Natural killer cell treated with Interleukin-12 subunit alpha and Interleukin-12 subunit beta and Interleukin-15 and Interleukin-18, amount 100 ng/mL, for 72 hours (primary cell): ENCODE results near the gene DRGX. TPM values are rescaled to one million over a fixed set of nuclear protein-coding genes. Genes with fewer than 3 reads are reported as not detected.

Source experiments
- ATAC-seq, 2 donors: fragments of 150-1000 bp; cut with Tn5 transposase in 1 of 2; sonication (Bioruptor Pico), chemical (Tn5 transposase) in 1 of 2; 2 replicates each; pipeline ENCODE4 v1.10.0; 2021
- DNase-seq: peaks from one replicate; pipeline ENCODE4 v3.0.0; 2022; ENCODE audit warnings: low spot score
- H3K27ac Mint-ChIP-seq, 2 donors: 1 replicate in 1 of 2; 2 replicates in 1 of 2; pipeline ENCODE4 v1.8.0; 2022; ENCODE audit warnings: mixed read lengths in 2 of 2, mild to moderate bottlenecking in 1 of 2, moderate library complexity in 1 of 2
- H3K27me3 Mint-ChIP-seq, 2 donors: 1 replicate in 1 of 2; 2 replicates in 1 of 2; pipeline ENCODE4 v1.8.0; 2022; ENCODE audit warnings: mixed read lengths in 2 of 2
- H3K36me3 Mint-ChIP-seq: one replicate; pipeline ENCODE4 v1.8.0; 2022; ENCODE audit warnings: mixed read lengths
- H3K4me1 Mint-ChIP-seq, 2 donors: 1 replicate in 1 of 2; 2 replicates in 1 of 2; pipeline ENCODE4 v1.8.0; 2022; ENCODE audit warnings: low read depth in 2 of 2, mixed read lengths in 2 of 2, mild to moderate bottlenecking in 1 of 2
- H3K4me3 Mint-ChIP-seq: one replicate; pipeline ENCODE4 v1.8.0; 2022; ENCODE audit warnings: mixed read lengths
- H3K9me3 Mint-ChIP-seq: 2 replicates; pipeline ENCODE4 v1.8.0; 2022; ENCODE audit warnings: mixed read lengths
- total RNA-seq, 2 donors: library from RNA; stranded (reverse); gene quantifications; one replicate each; pipeline ENCODE4 v1.2.3, GENCODE V29; 2022

DRGX gene
- total RNA-seq, 2 donors from 2014 or later: not detected

DNA sequence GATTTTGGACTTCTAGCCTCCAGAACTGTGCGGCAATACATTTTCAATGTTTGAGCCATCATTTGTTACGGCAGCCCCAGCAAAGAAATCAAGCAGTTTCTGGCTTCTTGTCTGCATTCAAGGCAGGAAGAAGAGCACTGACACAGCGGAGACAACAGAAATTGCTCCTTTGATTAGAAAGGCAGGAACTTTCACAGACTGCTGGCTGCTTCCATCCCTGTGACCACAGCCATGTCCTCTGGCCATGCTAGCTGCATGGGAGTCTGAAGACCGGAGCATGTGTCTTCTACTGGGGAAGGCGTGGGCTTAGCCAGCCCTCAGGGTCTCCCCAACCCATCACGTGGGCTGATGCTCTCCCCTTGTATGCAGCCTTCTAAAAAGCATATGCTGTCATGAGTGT, 77.9 kb downstream of the DRGX start:
- Mint-ChIP-seq H3K9me3 (no peaks in the 10 kb centered on the region), H3K36me3 (no peaks in the 10 kb centered on the region)
- DNase-seq: no peak

DNA sequence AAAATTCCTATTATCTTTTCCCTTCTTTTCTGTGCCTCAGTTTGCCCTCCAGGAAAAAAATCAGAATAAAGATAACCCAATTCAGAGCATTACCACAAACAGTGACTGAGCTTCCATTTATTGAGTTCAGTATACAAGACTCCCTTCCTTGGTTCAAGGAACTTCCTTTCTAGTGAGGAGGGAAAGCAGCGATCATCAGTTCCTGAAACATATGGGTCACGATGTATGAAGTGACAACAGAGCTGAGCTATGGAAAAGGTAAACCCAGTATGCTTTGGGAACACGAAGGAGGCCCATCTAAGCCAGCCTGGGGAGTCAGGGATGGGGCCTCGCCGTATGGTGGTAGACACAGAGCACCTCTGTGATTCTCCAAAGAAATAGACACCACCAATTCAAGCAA, 81.1 kb downstream of the DRGX start:
- DNase-seq (no peak), ATAC-seq (no peak)
- Mint-ChIP-seq H3K27me3 (peaks cover 0 to 7% of the 10 kb centered on the region in 2 donors), H3K9me3 (no peaks in the 10 kb centered on the region), H3K4me3 (no peak overlapping the region), H3K4me1 (peaks cover 17% of the 10 kb centered on the region in 2 donors), H3K27ac (no peak overlapping the region), H3K36me3 (peaks cover 4% of the 10 kb centered on the region)

More for the DNA sequence above, 77.9 kb downstream of the DRGX start:
- no peak overlapping the region for H3K27ac Mint-ChIP-seq
- ATAC-seq: no peak
- H3K4me3 Mint-ChIP-seq: no peak overlapping the region
- H3K4me1 Mint-ChIP-seq: peaks cover 0 to 6% of the 10 kb centered on the region in 2 donors
- peaks cover 0 to 5% of the 10 kb centered on the region in 2 donors for H3K27me3 Mint-ChIP-seq

Other genes starting within 250 kb of the DRGX start
- gene TMEM273, start 207.7 kb downstream of the DRGX start, total RNA-seq: 10 to 100 TPM; 13.2 to 86.0 TPM
- not detected for gene C10orf71, start 96.9 kb downstream of the DRGX start, total RNA-seq
- 10 to 100 TPM; 22.5 to 27.8 TPM for gene ERCC6, start 143.0 kb upstream of the DRGX start, total RNA-seq
- gene SLC18A3, start 214.2 kb upstream of the DRGX start, total RNA-seq: not detected
- not detected for gene CHAT, start 217.9 kb upstream of the DRGX start, total RNA-seq